Measurements from ENCODE around the gene FAM174C. TPM values are rescaled to one million over a fixed set of nuclear protein-coding genes. Genes with fewer than 3 reads are reported as not detected.

Gene FAM174C
- total RNA-seq, 4 donors from 2014 or later = 47.2 to 69.1 (median 59.3) TPM

- ATAC-seq (ENCODE audit: low FRiP score) (no peak), DNase-seq (ENCODE audit: low spot score) (no peak)
- TF ChIP-seq, protein P1, sequence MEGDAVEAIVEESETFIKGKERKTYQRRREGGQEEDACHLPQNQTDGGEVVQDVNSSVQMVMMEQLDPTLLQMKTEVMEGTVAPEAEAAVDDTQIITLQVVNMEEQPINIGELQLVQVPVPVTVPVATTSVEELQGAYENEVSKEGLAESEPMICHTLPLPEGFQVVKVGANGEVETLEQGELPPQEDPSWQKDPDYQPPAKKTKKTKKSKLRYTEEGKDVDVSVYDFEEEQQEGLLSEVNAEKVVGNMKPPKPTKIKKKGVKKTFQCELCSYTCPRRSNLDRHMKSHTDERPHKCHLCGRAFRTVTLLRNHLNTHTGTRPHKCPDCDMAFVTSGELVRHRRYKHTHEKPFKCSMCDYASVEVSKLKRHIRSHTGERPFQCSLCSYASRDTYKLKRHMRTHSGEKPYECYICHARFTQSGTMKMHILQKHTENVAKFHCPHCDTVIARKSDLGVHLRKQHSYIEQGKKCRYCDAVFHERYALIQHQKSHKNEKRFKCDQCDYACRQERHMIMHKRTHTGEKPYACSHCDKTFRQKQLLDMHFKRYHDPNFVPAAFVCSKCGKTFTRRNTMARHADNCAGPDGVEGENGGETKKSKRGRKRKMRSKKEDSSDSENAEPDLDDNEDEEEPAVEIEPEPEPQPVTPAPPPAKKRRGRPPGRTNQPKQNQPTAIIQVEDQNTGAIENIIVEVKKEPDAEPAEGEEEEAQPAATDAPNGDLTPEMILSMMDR (IDR thresholded peaks at IDR 0.05) = peak in 1 of 3 donors; percentile 20
Observed at GRCh38 chr19:1261538-1261797, 13.9 kb upstream of the FAM174C start.

DNA sequence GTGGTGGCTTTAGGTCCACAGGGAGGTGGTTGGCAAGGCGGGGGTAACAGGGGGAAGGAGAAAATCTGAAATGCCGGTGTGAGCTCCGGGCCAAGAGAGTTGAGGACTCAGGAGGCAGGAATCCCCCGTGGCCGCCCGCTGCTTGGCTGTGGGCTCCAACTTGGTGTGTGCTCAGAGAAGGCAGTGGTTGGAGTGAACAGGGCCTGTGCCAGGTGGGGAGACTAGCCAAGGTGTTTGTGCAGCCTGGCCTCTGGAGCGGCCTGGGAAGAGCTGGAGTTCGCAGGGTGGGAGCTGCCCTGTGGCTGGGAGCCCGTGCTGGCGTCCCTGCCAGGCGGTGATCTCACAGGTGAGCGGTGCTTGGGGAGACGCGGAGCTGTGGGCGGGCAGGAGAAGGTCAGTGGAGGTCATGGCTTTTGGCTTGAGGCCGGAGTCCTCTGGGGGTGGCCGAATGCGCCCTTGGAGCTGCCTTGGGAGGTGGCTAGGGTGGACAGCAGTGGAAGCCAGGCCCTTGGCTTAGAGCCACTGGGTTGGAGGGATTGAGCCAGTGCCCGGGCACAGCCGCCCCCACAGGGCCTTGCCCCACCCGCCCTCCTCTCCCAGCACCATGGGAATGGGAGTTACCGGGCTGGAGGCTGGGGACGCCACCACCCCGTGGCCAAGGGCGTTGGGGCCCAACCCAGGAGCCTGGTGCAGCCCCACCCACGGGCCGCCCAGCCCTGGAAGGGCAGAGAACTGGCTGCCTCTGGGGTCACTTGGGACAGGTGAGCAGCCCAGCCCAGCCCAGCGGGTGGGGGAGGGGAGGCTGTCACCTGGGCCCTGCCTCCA, 13.3 kb upstream of the FAM174C start:
- DNase-seq (ENCODE audit: low spot score) (no peak), ATAC-seq (ENCODE audit: low FRiP score) (peak; percentile 27)
- TF ChIP-seq, protein P1 (IDR thresholded peaks at IDR 0.05) = no peak

DNA sequence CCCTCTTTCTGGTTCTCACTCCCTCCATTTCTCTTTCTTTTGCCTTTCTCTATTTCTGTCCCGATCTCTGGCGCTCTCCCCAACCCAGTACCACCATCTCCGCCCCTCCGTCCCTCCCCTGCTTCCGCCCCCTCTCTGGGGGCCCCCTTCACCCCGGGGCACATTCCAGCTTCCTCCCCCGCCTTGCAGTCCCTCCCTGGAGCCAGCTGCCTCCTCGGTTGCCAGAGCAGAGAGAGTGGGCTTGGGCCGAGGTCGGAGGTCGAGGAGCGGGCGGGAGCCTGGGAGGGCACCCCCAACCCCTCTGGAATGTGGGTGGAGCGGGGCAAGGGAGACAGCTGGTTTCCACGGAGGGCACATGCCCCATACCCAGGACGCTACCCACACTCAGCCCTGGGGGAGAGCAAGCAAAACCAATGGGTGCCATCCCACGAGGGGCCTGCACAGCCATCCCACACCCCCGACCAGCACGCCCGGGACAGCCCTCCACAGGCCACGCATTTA, 12.7 kb upstream of the FAM174C start:
- ATAC-seq (ENCODE audit: low FRiP score) = no peak
- TF ChIP-seq, protein P1 (IDR thresholded peaks at IDR 0.05) = no peak
- DNase-seq (ENCODE audit: low spot score) = no peak

GRCh38 chr19:1263188-1263587, 12.1 kb upstream of the FAM174C start:
- DNase-seq (ENCODE audit: low spot score) = no peak
- ATAC-seq (ENCODE audit: low FRiP score) = no peak
- TF ChIP-seq, protein P1 (IDR thresholded peaks at IDR 0.05) = no peak

- TF ChIP-seq, protein P1 (IDR thresholded peaks at IDR 0.05) = no peak
- ATAC-seq (ENCODE audit: low FRiP score) (peak; percentile 5), DNase-seq (ENCODE audit: low spot score) (no peak)
Observed at GRCh38 chr19:1264801-1265614, 10.3 kb upstream of the FAM174C start.

DNA sequence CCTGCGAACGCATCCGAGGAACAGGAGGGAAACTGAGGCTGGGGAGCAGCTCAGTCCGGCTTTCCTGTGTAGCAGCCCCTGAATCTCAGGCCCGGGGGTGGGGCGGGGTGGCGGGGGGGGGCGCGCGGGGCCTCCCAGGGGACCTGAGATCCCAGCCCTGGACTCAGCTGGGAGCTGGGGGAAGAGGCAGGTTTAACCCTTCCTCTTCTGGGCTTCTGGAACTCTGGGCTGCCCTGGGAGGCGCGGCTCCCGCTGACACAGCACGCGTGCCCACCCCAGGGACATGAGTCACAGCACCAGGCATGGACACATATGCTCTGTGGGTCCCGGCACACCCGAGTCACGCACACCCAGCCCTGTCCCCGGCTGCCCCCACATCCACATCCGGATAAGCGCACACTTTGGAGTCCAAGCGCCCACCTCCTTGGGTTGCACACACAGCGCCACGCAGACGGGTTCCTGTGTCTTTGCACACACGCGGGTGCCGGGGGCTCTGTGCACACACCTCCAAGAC, 9.7 kb upstream of the FAM174C start:
- DNase-seq (ENCODE audit: low spot score) = no peak
- ATAC-seq (ENCODE audit: low FRiP score) = peak; percentile 9
- TF ChIP-seq, protein P1 (IDR thresholded peaks at IDR 0.05) = no peak

Data from omental fat pad (tissue), 4 donors.